ENCODE results near the gene PCSK7.

DNA sequence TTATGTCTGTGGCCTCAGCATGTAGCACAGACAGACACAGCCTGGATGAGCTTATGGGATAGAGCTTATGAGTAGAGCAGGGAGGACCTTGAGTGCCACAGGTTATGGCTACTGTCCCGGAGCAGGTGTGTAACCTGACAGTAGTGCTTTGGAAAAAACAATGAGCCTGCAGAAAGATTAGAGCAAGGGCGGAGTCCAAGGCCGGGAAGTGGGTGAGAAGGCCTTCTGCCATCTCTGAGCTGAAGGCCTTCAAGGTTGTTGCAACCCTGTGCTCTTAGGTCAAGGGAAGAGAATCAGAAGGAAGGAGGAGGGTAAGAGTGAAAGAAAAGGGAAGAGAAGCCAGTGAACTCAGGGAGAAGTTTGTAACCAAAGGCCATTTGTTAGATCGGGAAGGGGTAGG, 36.6 kb downstream of the PCSK7 start:
- no peak for TF ChIP-seq POLR2A (IDR thresholded peaks at IDR 0.05)
- TF ChIP-seq, protein P1, sequence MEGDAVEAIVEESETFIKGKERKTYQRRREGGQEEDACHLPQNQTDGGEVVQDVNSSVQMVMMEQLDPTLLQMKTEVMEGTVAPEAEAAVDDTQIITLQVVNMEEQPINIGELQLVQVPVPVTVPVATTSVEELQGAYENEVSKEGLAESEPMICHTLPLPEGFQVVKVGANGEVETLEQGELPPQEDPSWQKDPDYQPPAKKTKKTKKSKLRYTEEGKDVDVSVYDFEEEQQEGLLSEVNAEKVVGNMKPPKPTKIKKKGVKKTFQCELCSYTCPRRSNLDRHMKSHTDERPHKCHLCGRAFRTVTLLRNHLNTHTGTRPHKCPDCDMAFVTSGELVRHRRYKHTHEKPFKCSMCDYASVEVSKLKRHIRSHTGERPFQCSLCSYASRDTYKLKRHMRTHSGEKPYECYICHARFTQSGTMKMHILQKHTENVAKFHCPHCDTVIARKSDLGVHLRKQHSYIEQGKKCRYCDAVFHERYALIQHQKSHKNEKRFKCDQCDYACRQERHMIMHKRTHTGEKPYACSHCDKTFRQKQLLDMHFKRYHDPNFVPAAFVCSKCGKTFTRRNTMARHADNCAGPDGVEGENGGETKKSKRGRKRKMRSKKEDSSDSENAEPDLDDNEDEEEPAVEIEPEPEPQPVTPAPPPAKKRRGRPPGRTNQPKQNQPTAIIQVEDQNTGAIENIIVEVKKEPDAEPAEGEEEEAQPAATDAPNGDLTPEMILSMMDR (IDR thresholded peaks at IDR 0.05), result no peak

Measured in lower leg skin (tissue), 3 donors.